ENCODE data around the gene MTHFD1L.

DNA sequence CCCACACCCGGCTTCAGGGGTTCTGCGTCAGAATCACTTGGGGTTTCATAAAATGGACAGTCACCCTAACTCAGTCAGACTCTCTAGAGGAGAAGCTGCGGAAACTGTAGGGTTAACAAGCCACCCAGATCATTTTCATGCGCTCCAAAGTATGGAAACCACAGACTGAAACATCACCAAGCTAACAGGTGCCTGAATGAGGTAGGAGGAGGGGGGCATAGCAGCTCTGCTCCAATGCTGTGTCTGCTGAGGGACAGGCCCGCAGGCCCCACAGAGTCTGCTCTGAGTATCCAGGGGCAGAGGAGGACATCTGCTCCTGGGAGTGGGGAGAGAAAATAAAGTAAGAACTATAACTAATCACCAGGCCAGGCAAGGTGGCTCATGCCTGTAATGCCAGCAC is 277.2 kb downstream of the MTHFD1L start:
- TF ChIP-seq TAF1 (IDR thresholded peaks at IDR 0.05; ENCODE audit: low read depth, low read length): no peak
- TF ChIP-seq POLR2A (IDR thresholded peaks at IDR 0.05; ENCODE audit: low read depth, low read length): no peak
- no peak for TF ChIP-seq POLR2AphosphoS5 (IDR thresholded peaks at IDR 0.05; ENCODE audit: low read depth, low read length)

Data from GM12891 (cell line).